ENCODE results near the gene OR51B2.
"Not testable (repeated sequence)": the region's sequence is repeated elsewhere in the genome, so short reads cannot be mapped to it uniquely, and the experiment has no call there.

The OR51B2 gene

GRCh38 chr11:5324197-5324596 is at the start of gene OR51B2:
OR51B2 (minus strand) TSS chr11:5324297; CDS start chr11:5324297, 0 bp downstream.
- DNase-seq (ENCODE audit: low read depth): no peak

GRCh38 chr11:5369789-5370188 is 45.7 kb upstream of the OR51B2 start:
- peak; percentile 34 for DNase-seq (ENCODE audit: low read depth)

GRCh38 chr11:5368502-5369043 is 44.5 kb upstream of the OR51B2 start:
- no peak for DNase-seq (ENCODE audit: low read depth)

GRCh38 chr11:5367448-5368074 is 43.5 kb upstream of the OR51B2 start:
- DNase-seq (ENCODE audit: low read depth): peak; percentile 29

GRCh38 chr11:5366856-5367255 is 42.8 kb upstream of the OR51B2 start:
- no peak for DNase-seq (ENCODE audit: low read depth)

GRCh38 chr11:5366365-5366764 is 42.3 kb upstream of the OR51B2 start:
- DNase-seq (ENCODE audit: low read depth): not testable (repeated sequence)

GRCh38 chr11:5364214-5364613 is 40.1 kb upstream of the OR51B2 start:
- DNase-seq (ENCODE audit: low read depth): peak; percentile 46

GRCh38 chr11:5363679-5364078 is 39.6 kb upstream of the OR51B2 start:
- no peak for DNase-seq (ENCODE audit: low read depth)

GRCh38 chr11:5362017-5362625 is 38.0 kb upstream of the OR51B2 start:
- DNase-seq (ENCODE audit: low read depth): no peak

GRCh38 chr11:5356031-5356430 is 31.9 kb upstream of the OR51B2 start:
- DNase-seq (ENCODE audit: low read depth): not testable (repeated sequence)

GRCh38 chr11:5351208-5351607 is 27.1 kb upstream of the OR51B2 start, which contains the start of gene OR51B6:
OR51B6 (plus strand) TSS chr11:5351508; CDS start chr11:5351508, 0 bp downstream.
- DNase-seq (ENCODE audit: low read depth): no peak

- DNase-seq (ENCODE audit: low read depth): no peak
Observed at GRCh38 chr11:5349550-5349949, 25.5 kb upstream of the OR51B2 start.

GRCh38 chr11:5348551-5349194 is 24.6 kb upstream of the OR51B2 start:
- no peak for DNase-seq (ENCODE audit: low read depth)

- DNase-seq (ENCODE audit: low read depth): no peak
Observed at GRCh38 chr11:5345831-5346230, 21.7 kb upstream of the OR51B2 start.

GRCh38 chr11:5343474-5344335 is 19.6 kb upstream of the OR51B2 start, which contains the start of gene OR51B5:
OR51B5 (minus strand) TSS chr11:5343524; CDS start chr11:5343524, 0 bp downstream.
- DNase-seq (ENCODE audit: low read depth): no peak

GRCh38 chr11:5339771-5340322 is 15.8 kb upstream of the OR51B2 start:
- DNase-seq (ENCODE audit: low read depth): no peak

GRCh38 chr11:5337253-5337652 is 13.2 kb upstream of the OR51B2 start:
- DNase-seq (ENCODE audit: low read depth): not testable (repeated sequence)

- peak; percentile 12 for DNase-seq (ENCODE audit: low read depth)
Observed at GRCh38 chr11:5336331-5336730, 12.2 kb upstream of the OR51B2 start.

- DNase-seq (ENCODE audit: low read depth): no peak
Observed at GRCh38 chr11:5335170-5335569, 11.1 kb upstream of the OR51B2 start.

- no peak for DNase-seq (ENCODE audit: low read depth)
Observed at GRCh38 chr11:5317292-5317691, 6.8 kb downstream of the OR51B2 start.

- not testable (repeated sequence) for DNase-seq (ENCODE audit: low read depth)
Observed at GRCh38 chr11:5313326-5314023, 10.6 kb downstream of the OR51B2 start.
